Spleen (tissue), 11 donors: ENCODE results near the gene DCTPP1. TPM values are rescaled to one million over a fixed set of nuclear protein-coding genes. Genes with fewer than 3 reads are reported as not detected.

ENCODE experiments used
- DNase-seq: peaks from one replicate; pipeline ENCODE4 v3.0.0-alpha.2; 2020
- H3K27ac ChIP-seq, 8 donors: fragments of 200-600 bp; sonication (generic) in 7 of 8; 1 replicate in 4 of 8; 2 replicates in 4 of 8; pipeline versions ENCODE4 v1.5.0 to v1.8.0; 2016 to 2021; ENCODE audit warnings: inconsistent platforms in 4 of 8, mild to moderate bottlenecking in 4 of 8, moderate library complexity in 1 of 8
- H3K27me3 ChIP-seq, 7 donors: fragments of 200-600 bp; sonication (generic) in 6 of 7; replicated peaks in 1 of 7; 1 replicate in 4 of 7; 2 replicates in 3 of 7; pipeline versions ENCODE4 v1.5.0 to v1.8.0; 2016 to 2021; ENCODE audit warnings: inconsistent platforms in 3 of 7, mild to moderate bottlenecking in 1 of 7
- H3K36me3 ChIP-seq, 6 donors: fragments of 200-600 bp; sonication (generic) in 5 of 6; 1 replicate in 4 of 6; 2 replicates in 2 of 6; pipeline versions ENCODE4 v1.5.0 to v1.8.0; 2016 to 2021; ENCODE audit warnings: inconsistent platforms in 2 of 6
- H3K4me1 ChIP-seq, 6 donors: fragments of 200-600 bp; sonication (generic) in 5 of 6; 1 replicate in 3 of 6; 2 replicates in 3 of 6; pipeline versions ENCODE4 v1.5.0 to v1.8.0; 2016 to 2021; ENCODE audit warnings: inconsistent platforms in 3 of 6
- H3K4me3 ChIP-seq, 8 donors: fragments of 200-600 bp; sonication (generic) in 7 of 8; 1 replicate in 4 of 8; 2 replicates in 4 of 8; pipeline versions ENCODE4 v1.5.0 to v1.8.0; 2016 to 2021; ENCODE audit warnings: inconsistent platforms in 4 of 8, mild to moderate bottlenecking in 4 of 8, moderate library complexity in 2 of 8
- H3K9me3 ChIP-seq, 8 donors: fragments of 200-600 bp; sonication (generic) in 7 of 8; 1 replicate in 4 of 8; 2 replicates in 4 of 8; pipeline versions ENCODE4 v1.5.0 to v1.8.0; 2016 to 2021; ENCODE audit warnings: inconsistent platforms in 4 of 8
- POLR2A ChIP-seq, 3 donors: fragments of 450-650 bp; IDR thresholded peaks; one replicate each; pipeline ENCODE4 v1.5.1; 2017; ENCODE audit warnings: antibody characterized with exemption in 3 of 3, mild to moderate bottlenecking in 1 of 3
- POLR2AphosphoS5 ChIP-seq, 3 donors: sonication (generic); formaldehyde crosslinking; IDR thresholded peaks; one replicate each; pipeline ENCODE4 v1.5.1; 2017; ENCODE audit warnings: antibody characterized with exemption in 3 of 3
- WGBS, 5 donors: extraction: QIAGEN DNeasy Blood & Tissue Kit in 3 of 5; methylation state at CpG; one replicate each; pipeline versions ENCODE4 v1.1.5 to v1.1.7; 2013 to 2018; 5-methylcytosine and 5-hydroxymethylcytosine counted together
- intact Hi-C: fragments of 100-400 bp; cut with DNase I; formaldehyde crosslinking; loops from one replicate; pipeline ENCODE4 v1.15.0; 2023; ENCODE audit warnings: low total_unique reads
- polyA plus RNA-seq, 3 donors: library from polyadenylated mRNA; stranded (reverse); fragments of 200-250 nt; gene quantifications; one replicate each; pipeline ENCODE4 v1.2.1, GENCODE V29; 2013
- small RNA-seq, 4 donors: library from RNA; depleted of rRNA; stranded (forward); fragments of <200 nt; gene quantifications; one replicate each; pipeline ENCODE3, GENCODE V24; 2016
- total RNA-seq, 7 donors: library from RNA; depleted of rRNA in 3 of 7; stranded (reverse); fragments of >200 nt in 3 of 7; fragmentation: NEBNext Ultra II Directional in 4 of 7; extraction: Animal tissue kit (Norgen Biotek cat#: 25700) in 4 of 7; gene quantifications; one replicate each; pipeline versions ENCODE4 v1.1.0 to v1.2.1, GENCODE V29; 2016 to 2021
- TF ChIP-seq, protein P1 (sequence below), 11 experiments: fragments of 200-600 bp in 7 of 11; fragments of 450-650 bp in 4 of 11; sonication (generic) in 4 of 11; IDR thresholded peaks in 8 of 11; conservative IDR thresholded peaks in 3 of 11; 1 replicate in 7 of 11; 2 replicates in 4 of 11; pipeline versions ENCODE4 v1.4.0 to v1.8.0; 2016 to 2021; ENCODE audit warnings: antibody characterized with exemption in 11 of 11, inconsistent platforms in 4 of 11, mild to moderate bottlenecking in 1 of 11
- donor health status: healthy with polysubstance abuse.
- donor health status: DM: no; HTN: no; CAD: no; lungs with moderate emphysema.
- donor health status: DM: no; HTN: no; CAD: no.
- donor health status: Bipolar disorder and iron deficiency.
- donor health status: healthy.
- donor health status: DM: no; HTN: no; CAD: no.
- donor health status: DM: yes; HTN: yes; CAD: no.

The DCTPP1 gene
- total and polyA plus RNA-seq, 10 donors = 17.6 to 49.1 (median 29.0) TPM

- no peaks in the 10 kb centered on the region for H3K36me3 ChIP-seq
- TF ChIP-seq POLR2A (IDR thresholded peaks at IDR 0.05) = no peak
- TF ChIP-seq POLR2AphosphoS5 (IDR thresholded peaks at IDR 0.05) = no peak
- TF ChIP-seq, protein P1, sequence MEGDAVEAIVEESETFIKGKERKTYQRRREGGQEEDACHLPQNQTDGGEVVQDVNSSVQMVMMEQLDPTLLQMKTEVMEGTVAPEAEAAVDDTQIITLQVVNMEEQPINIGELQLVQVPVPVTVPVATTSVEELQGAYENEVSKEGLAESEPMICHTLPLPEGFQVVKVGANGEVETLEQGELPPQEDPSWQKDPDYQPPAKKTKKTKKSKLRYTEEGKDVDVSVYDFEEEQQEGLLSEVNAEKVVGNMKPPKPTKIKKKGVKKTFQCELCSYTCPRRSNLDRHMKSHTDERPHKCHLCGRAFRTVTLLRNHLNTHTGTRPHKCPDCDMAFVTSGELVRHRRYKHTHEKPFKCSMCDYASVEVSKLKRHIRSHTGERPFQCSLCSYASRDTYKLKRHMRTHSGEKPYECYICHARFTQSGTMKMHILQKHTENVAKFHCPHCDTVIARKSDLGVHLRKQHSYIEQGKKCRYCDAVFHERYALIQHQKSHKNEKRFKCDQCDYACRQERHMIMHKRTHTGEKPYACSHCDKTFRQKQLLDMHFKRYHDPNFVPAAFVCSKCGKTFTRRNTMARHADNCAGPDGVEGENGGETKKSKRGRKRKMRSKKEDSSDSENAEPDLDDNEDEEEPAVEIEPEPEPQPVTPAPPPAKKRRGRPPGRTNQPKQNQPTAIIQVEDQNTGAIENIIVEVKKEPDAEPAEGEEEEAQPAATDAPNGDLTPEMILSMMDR (IDR thresholded peaks at IDR 0.05 in 8 of 11, conservative IDR thresholded peaks at IDR 0.05 in 3 of 11) = no peak
- intact Hi-C loops = no loop called here
- DNase-seq = no peak
- no peaks in the 10 kb centered on the region for H3K27me3 ChIP-seq
- WGBS, 5 donors = 84 to 92% (median 91%) methylated on average over 5 to 6 of the region's 6 CpGs
- no peak within 1 kb of the TSS for H3K4me3 ChIP-seq
- H3K9me3 ChIP-seq = no peaks in the 10 kb centered on the region
- H3K4me1 ChIP-seq = peaks cover 11 to 48% (median 29%) of the 10 kb centered on the region in 6 donors
- H3K27ac ChIP-seq = peak within 1 kb of the TSS in 1 of 8 donors; percentile 100
Observed at GRCh38 chr16:30374538-30374937, 55.3 kb downstream of the DCTPP1 start, which contains the start of gene MYL11. Gene MYL11 (plus strand): TSS chr16:30374802. CDS start chr16:30374858, 56 bp downstream.

Small RNA genes lying within 50 kb of the gene (small RNA-seq; reads per million reads assigned to genes)
- gene RF00019 (0 reads per million in 4 donors), gene RF00406 (0 to 0.30 (median 0.09) reads per million in 4 donors)

Other genes with a start within 250 kb of the DCTPP1 start
- gene CORO1A, start 246.4 kb downstream of the DCTPP1 start, total RNA-seq = 100 to 1,000 TPM; 346 to 602 (median 413) TPM
- 100 to 1,000 TPM; 667 to 757 (median 675) TPM for gene CORO1A, start 246.4 kb downstream of the DCTPP1 start, polyA plus RNA-seq
- 100 to 1,000 TPM in 4 of 7 donors, 10 to 100 TPM in 3; 51.0 to 391 (median 105) TPM for gene BOLA2B, start 236.4 kb downstream of the DCTPP1 start, total RNA-seq
- gene BOLA2B, start 236.4 kb downstream of the DCTPP1 start, polyA plus RNA-seq = 100 to 1,000 TPM; 262 to 413 (median 307) TPM
- gene SLX1A, start 236.2 kb downstream of the DCTPP1 start, total RNA-seq = 10 to 100 TPM; 49.0 to 91.4 (median 67.6) TPM
- gene SLX1A, start 236.2 kb downstream of the DCTPP1 start, polyA plus RNA-seq = 10 to 100 TPM; 73.6 to 77.2 (median 75.1) TPM
- gene SULT1A3, start 230.8 kb downstream of the DCTPP1 start, total RNA-seq = 10 to 100 TPM; 15.1 to 33.8 (median 20.4) TPM
- gene SULT1A3, start 230.8 kb downstream of the DCTPP1 start, polyA plus RNA-seq = 100 to 1,000 TPM in 1 of 3 donors, 10 to 100 TPM in 2; 45.7 to 120 (median 74.1) TPM
- 10 to 100 TPM in 3 of 7 donors, 1 to 10 TPM in 4; 2.7 to 41.9 (median 6.8) TPM for gene NPIPB13, start 181.6 kb downstream of the DCTPP1 start, total RNA-seq
- 1 to 10 TPM; 3.9 to 7.8 (median 4.9) TPM for gene NPIPB13, start 181.6 kb downstream of the DCTPP1 start, polyA plus RNA-seq
- gene CD2BP2, start 74.7 kb downstream of the DCTPP1 start, total RNA-seq = 10 to 100 TPM; 33.9 to 60.0 (median 55.8) TPM
- gene CD2BP2, start 74.7 kb downstream of the DCTPP1 start, polyA plus RNA-seq = 10 to 100 TPM; 27.8 to 42.9 (median 42.9) TPM
- gene TBC1D10B, start 59.5 kb downstream of the DCTPP1 start, total RNA-seq = 10 to 100 TPM; 32.5 to 50.4 (median 45.8) TPM
- 10 to 100 TPM; 17.3 to 33.3 (median 22.5) TPM for gene TBC1D10B, start 59.5 kb downstream of the DCTPP1 start, polyA plus RNA-seq
- 1 to 10 TPM in 1 of 7 donors, not detected in 6; 1.4 TPM for gene MYL11, start 55.2 kb downstream of the DCTPP1 start, total RNA-seq
- gene MYL11, start 55.2 kb downstream of the DCTPP1 start, polyA plus RNA-seq = 1 to 10 TPM; 2.7 to 4.3 (median 2.8) TPM
- 100 to 1,000 TPM in 1 of 7 donors, 10 to 100 TPM in 6; 38.5 to 105 (median 72.4) TPM for gene SEPTIN1, start 47.5 kb downstream of the DCTPP1 start, total RNA-seq
- gene SEPTIN1, start 47.5 kb downstream of the DCTPP1 start, polyA plus RNA-seq = 100 to 1,000 TPM; 154 to 199 (median 179) TPM
- gene ZNF48, start 34.6 kb downstream of the DCTPP1 start, total RNA-seq = 10 to 100 TPM in 3 of 7 donors, 1 to 10 TPM in 4; 7.1 to 10.4 (median 9.5) TPM
- gene ZNF48, start 34.6 kb downstream of the DCTPP1 start, polyA plus RNA-seq = 1 to 10 TPM; 2.7 to 5.7 (median 3.5) TPM
- 10 to 100 TPM in 1 of 7 donors, 1 to 10 TPM in 6; 2.2 to 10.2 (median 3.1) TPM for gene ZNF771, start 22.4 kb downstream of the DCTPP1 start, total RNA-seq
- 1 to 10 TPM; 2.3 to 3.7 (median 3.1) TPM for gene ZNF771, start 22.4 kb downstream of the DCTPP1 start, polyA plus RNA-seq
- gene SEPHS2, start 15.8 kb upstream of the DCTPP1 start, total RNA-seq = 10 to 100 TPM; 35.5 to 54.7 (median 43.7) TPM
- 10 to 100 TPM; 42.4 to 56.0 (median 49.5) TPM for gene SEPHS2, start 15.8 kb upstream of the DCTPP1 start, polyA plus RNA-seq
- 100 to 1,000 TPM; 100 to 212 (median 153) TPM for gene ITGAL, start 42.7 kb upstream of the DCTPP1 start, total RNA-seq
- 10 to 100 TPM; 26.6 to 64.4 (median 51.1) TPM for gene ITGAL, start 42.7 kb upstream of the DCTPP1 start, polyA plus RNA-seq
- 10 to 100 TPM; 17.2 to 27.3 (median 25.5) TPM for gene ZNF768, start 96.5 kb upstream of the DCTPP1 start, total RNA-seq
- 10 to 100 TPM; 17.0 to 33.1 (median 21.6) TPM for gene ZNF768, start 96.5 kb upstream of the DCTPP1 start, polyA plus RNA-seq
- gene ZNF747, start 104.8 kb upstream of the DCTPP1 start, total RNA-seq = 10 to 100 TPM in 6 of 7 donors, 1 to 10 TPM in 1; 7.7 to 16.1 (median 14.0) TPM
- gene ZNF747, start 104.8 kb upstream of the DCTPP1 start, polyA plus RNA-seq = 1 to 10 TPM; 5.9 to 8.3 (median 6.4) TPM
- 10 to 100 TPM; 11.6 to 18.6 (median 13.5) TPM for gene ZNF764, start 128.3 kb upstream of the DCTPP1 start, total RNA-seq
- gene ZNF764, start 128.3 kb upstream of the DCTPP1 start, polyA plus RNA-seq = 1 to 10 TPM; 3.4 to 7.4 (median 4.1) TPM
- gene ZNF688, start 141.7 kb upstream of the DCTPP1 start, total RNA-seq = 10 to 100 TPM; 10.7 to 26.3 (median 19.7) TPM
- 10 to 100 TPM; 27.5 to 43.5 (median 40.8) TPM for gene ZNF688, start 141.7 kb upstream of the DCTPP1 start, polyA plus RNA-seq
- gene ZNF785, start 155.7 kb upstream of the DCTPP1 start, total RNA-seq = 10 to 100 TPM; 16.5 to 22.1 (median 18.6) TPM
- gene ZNF785, start 155.7 kb upstream of the DCTPP1 start, polyA plus RNA-seq = 1 to 10 TPM; 3.1 to 7.1 (median 3.5) TPM
- 10 to 100 TPM in 5 of 7 donors, 1 to 10 TPM in 2; 6.3 to 14.6 (median 11.4) TPM for gene ZNF689, start 180.4 kb upstream of the DCTPP1 start, total RNA-seq
- gene ZNF689, start 180.4 kb upstream of the DCTPP1 start, polyA plus RNA-seq = 1 to 10 TPM; 3.5 to 5.0 (median 3.7) TPM
- 10 to 100 TPM; 51.2 to 77.8 (median 61.8) TPM for gene PRR14, start 220.9 kb upstream of the DCTPP1 start, total RNA-seq
- gene PRR14, start 220.9 kb upstream of the DCTPP1 start, polyA plus RNA-seq = 100 to 1,000 TPM in 2 of 3 donors, 10 to 100 TPM in 1; 68.4 to 178 (median 148) TPM
- 100 to 1,000 TPM in 4 of 7 donors, 10 to 100 TPM in 3; 47.5 to 118 (median 102) TPM for gene FBRS, start 228.4 kb upstream of the DCTPP1 start, total RNA-seq
- 10 to 100 TPM; 25.8 to 62.7 (median 43.7) TPM for gene FBRS, start 228.4 kb upstream of the DCTPP1 start, polyA plus RNA-seq